ENCODE results near the gene EIF3D. TPM values are rescaled to one million over a fixed set of nuclear protein-coding genes. Genes with fewer than 3 reads are reported as not detected.
A peak's percentile ranks its signal among the peaks of the same experiment; 100 is the strongest.
"Not testable (repeated sequence)": the region's sequence is repeated elsewhere in the genome, so short reads cannot be mapped to it uniquely, and the experiment has no call there.

The EIF3D gene
- total RNA-seq, 1 experiment from 2014 or later = 211 TPM

GRCh38 chr22:36538529-36538928, 9.6 kb upstream of the EIF3D start:
- no peak for DNase-seq
- Histone ChIP-seq H3K36me3 (no peaks in the 10 kb centered on the region), H3K27me3 (no peaks in the 10 kb centered on the region), H3K27ac (no peak overlapping the region), H3K4me1 (peaks cover 23% of the 10 kb centered on the region), H3K9me3 (replicated peaks) (no peaks in the 10 kb centered on the region), H3K4me3 (no peak overlapping the region)

- no peaks in the 10 kb centered on the region for H3K36me3 ChIP-seq
- H3K27me3 ChIP-seq = no peaks in the 10 kb centered on the region
- no peaks in the 10 kb centered on the region for H3K9me3 ChIP-seq (replicated peaks)
- peaks cover 17% of the 10 kb centered on the region for H3K4me1 ChIP-seq
- H3K4me3 ChIP-seq = peak overlapping the region; percentile 31
- peak; percentile 79 to 83 for DNase-seq
- H3K27ac ChIP-seq = peak overlapping the region; percentile 23; the same call in 1 of the 2 replicates
Observed at GRCh38 chr22:36536717-36537116, 7.8 kb upstream of the EIF3D start.

- not testable (repeated sequence) for H3K4me1 ChIP-seq; H3K36me3 ChIP-seq; H3K27ac ChIP-seq; DNase-seq; H3K27me3 ChIP-seq; H3K4me3 ChIP-seq; H3K9me3 ChIP-seq (replicated peaks)
Observed at GRCh38 chr22:36533320-36533719, 4.4 kb upstream of the EIF3D start.

GRCh38 chr22:36532466-36532865, 3.5 kb upstream of the EIF3D start:
- no peak for DNase-seq
- Histone ChIP-seq H3K4me3 (no peak overlapping the region), H3K36me3 (peaks cover 3% of the 10 kb centered on the region; the same call in 1 of the 2 replicates), H3K9me3 (replicated peaks) (no peaks in the 10 kb centered on the region), H3K27me3 (no peaks in the 10 kb centered on the region), H3K4me1 (peaks cover 9% of the 10 kb centered on the region), H3K27ac (no peak overlapping the region)

GRCh38 chr22:36528341-36528740, 625 bp downstream of the EIF3D start:
- H3K36me3 ChIP-seq = peaks cover 41% of the 10 kb centered on the region
- H3K4me1 ChIP-seq = peaks cover 5% of the 10 kb centered on the region
- DNase-seq = peak; percentile 52 to 57
- H3K4me3 ChIP-seq = peak overlapping the region; percentile 79
- peak overlapping the region; percentile 85 for H3K27ac ChIP-seq
- H3K27me3 ChIP-seq = no peaks in the 10 kb centered on the region
- no peaks in the 10 kb centered on the region for H3K9me3 ChIP-seq (replicated peaks)

GRCh38 chr22:36522662-36523061, 6.3 kb downstream of the EIF3D start:
- H3K36me3 ChIP-seq = peaks cover 95% of the 10 kb centered on the region
- H3K9me3 ChIP-seq (replicated peaks) = no peaks in the 10 kb centered on the region
- peaks cover 3% of the 10 kb centered on the region for H3K4me1 ChIP-seq
- no peak overlapping the region for H3K27ac ChIP-seq
- no peaks in the 10 kb centered on the region for H3K27me3 ChIP-seq
- H3K4me3 ChIP-seq = no peak overlapping the region
- DNase-seq = no peak

GRCh38 chr22:36520423-36520822, 8.5 kb downstream of the EIF3D start:
- H3K27ac ChIP-seq = no peak overlapping the region
- H3K36me3 ChIP-seq = peaks cover 91% of the 10 kb centered on the region
- H3K4me1 ChIP-seq = no peaks in the 10 kb centered on the region
- H3K27me3 ChIP-seq = no peaks in the 10 kb centered on the region
- no peaks in the 10 kb centered on the region for H3K9me3 ChIP-seq (replicated peaks)
- H3K4me3 ChIP-seq = no peak overlapping the region
- no peak for DNase-seq

- H3K27me3 ChIP-seq; H3K9me3 ChIP-seq (replicated peaks); H3K4me3 ChIP-seq; DNase-seq; H3K27ac ChIP-seq; H3K4me1 ChIP-seq: not testable (repeated sequence)
- peaks cover 92% of the 10 kb centered on the region for H3K36me3 ChIP-seq
Observed at GRCh38 chr22:36519906-36520305, 9.1 kb downstream of the EIF3D start.

GRCh38 chr22:36514766-36515165, 14.2 kb downstream of the EIF3D start:
- no peak overlapping the region for H3K27ac ChIP-seq
- H3K36me3 ChIP-seq = peaks cover 87% of the 10 kb centered on the region

GRCh38 chr22:36512991-36513390, 16.0 kb downstream of the EIF3D start:
- peaks cover 71% of the 10 kb centered on the region for H3K36me3 ChIP-seq
- no peak for DNase-seq
- no peaks in the 10 kb centered on the region for H3K4me1 ChIP-seq
- H3K9me3 ChIP-seq (replicated peaks) = no peaks in the 10 kb centered on the region
- H3K27me3 ChIP-seq = no peaks in the 10 kb centered on the region
- H3K4me3 ChIP-seq = no peak overlapping the region
- no peak overlapping the region for H3K27ac ChIP-seq

More at GRCh38 chr22:36514766-36515165, 14.2 kb downstream of the EIF3D start:
- no peak for DNase-seq
- Histone ChIP-seq H3K9me3 (replicated peaks) (no peaks in the 10 kb centered on the region), H3K4me3 (no peak overlapping the region), H3K4me1 (no peaks in the 10 kb centered on the region), H3K27me3 (no peaks in the 10 kb centered on the region)

- Histone ChIP-seq H3K9me3 (replicated peaks) (no peaks in the 10 kb centered on the region), H3K27me3 (no peaks in the 10 kb centered on the region), H3K4me1 (no peaks in the 10 kb centered on the region), H3K27ac (no peak overlapping the region), H3K36me3 (peaks cover 64% of the 10 kb centered on the region), H3K4me3 (no peak overlapping the region)
- no peak for DNase-seq
Observed at GRCh38 chr22:36512333-36512732, 16.6 kb downstream of the EIF3D start.

- H3K4me3 ChIP-seq = no peak overlapping the region
- DNase-seq = peak; percentile 36 to 62
- H3K27me3 ChIP-seq = no peaks in the 10 kb centered on the region
- no peak overlapping the region for H3K27ac ChIP-seq
- no peaks in the 10 kb centered on the region for H3K9me3 ChIP-seq (replicated peaks)
- peaks cover 54% of the 10 kb centered on the region for H3K36me3 ChIP-seq
- no peaks in the 10 kb centered on the region for H3K4me1 ChIP-seq
Observed at GRCh38 chr22:36510966-36511881, 17.7 kb downstream of the EIF3D start.

GRCh38 chr22:36510384-36510783, 18.6 kb downstream of the EIF3D start:
- no peaks in the 10 kb centered on the region for H3K4me1 ChIP-seq
- DNase-seq = no peak
- H3K9me3 ChIP-seq (replicated peaks) = no peaks in the 10 kb centered on the region
- H3K27me3 ChIP-seq = no peaks in the 10 kb centered on the region
- no peak overlapping the region for H3K4me3 ChIP-seq
- H3K27ac ChIP-seq = no peak overlapping the region
- H3K36me3 ChIP-seq = peaks cover 50% of the 10 kb centered on the region

GRCh38 chr22:36507518-36508010, 21.4 kb downstream of the EIF3D start:
- H3K4me1 ChIP-seq = no peaks in the 10 kb centered on the region
- no peak for DNase-seq
- H3K36me3 ChIP-seq = peaks cover 24% of the 10 kb centered on the region
- no peaks in the 10 kb centered on the region for H3K27me3 ChIP-seq
- H3K9me3 ChIP-seq (replicated peaks) = no peaks in the 10 kb centered on the region
- peak overlapping the region; percentile 58 for H3K27ac ChIP-seq
- H3K4me3 ChIP-seq = peak overlapping the region; percentile 66

- peaks cover 19% of the 10 kb centered on the region for H3K36me3 ChIP-seq
- no peaks in the 10 kb centered on the region for H3K27me3 ChIP-seq
- H3K4me1 ChIP-seq = no peaks in the 10 kb centered on the region
- DNase-seq = peak; percentile 86 to 89
- no peaks in the 10 kb centered on the region for H3K9me3 ChIP-seq (replicated peaks)
- peak within 1 kb of the TSS; percentile 66 for H3K4me3 ChIP-seq
- H3K27ac ChIP-seq = peak within 1 kb of the TSS; percentile 58
Observed at GRCh38 chr22:36506637-36507517, 22.1 kb downstream of the EIF3D start, which contains the start of gene FOXRED2. TSS of gene FOXRED2 (minus strand) at chr22:36507040. CDS start at chr22:36506422, 618 bp downstream.

All from SJCRH30 (cell line).